HCT116 (cell line): ENCODE measurements around the gene ACBD7. TPM values are rescaled to one million over a fixed set of nuclear protein-coding genes. Genes with fewer than 3 reads are reported as not detected.
A peak's percentile ranks its signal among the peaks of the same experiment; 100 is the strongest.

ENCODE experiments used
- ATAC-seq: fragments of 200-7000 bp; cut with Tn5 transposase; 2 replicates; pipeline ENCODE4 v1.9.1; 2020; ENCODE audit warnings: mild to moderate bottlenecking, moderate library complexity
- BruUV-seq: library from RNA; stranded (reverse); fragments of 400-500 nt; replicated peaks from 2 replicates; lab custom pipeline; 2021; lab: Mats Ljungman, UMichigan
- CTCF ChIA-PET: fragments of 300-600 bp; sonication (Branson Sonifier 250); formaldehyde crosslinking; loops from one replicate; lab custom pipeline; 2021; ENCODE audit warnings: antibody characterized with exemption; lab: Charles Lee
- POLR2A ChIA-PET: fragments of 300-600, 350-600 bp; sonication (Branson Sonifier 250); formaldehyde crosslinking; loops from one replicate; lab custom pipeline; 2021; ENCODE audit warnings: antibody characterized with exemption; lab: Charles Lee
- RAD21 ChIA-PET, 2 experiments: fragments of 300-600 bp; sonication (Branson Sonifier 250); formaldehyde crosslinking; loops; one replicate each; lab custom pipeline; 2023; ENCODE audit warnings: low total read pairs in 2 of 2; ENCODE audit not compliant: uncharacterized antibody in 2 of 2, unreplicated experiment in 2 of 2, low non-redundant PET in 1 of 2; lab: Charles Lee
- DNase-seq: peaks from one replicate; pipeline ENCODE4 v3.0.0-alpha.2; 2010; ENCODE audit warnings: low read depth, low spot score
- H2AFZ ChIP-seq: fragments of 200-600 bp; shearing (Covaris generic), sonication (generic); 2 replicates; pipeline ENCODE4 v1.6.1; 2017; ENCODE audit warnings: low read depth, mixed run types, mixed read lengths, antibody characterized with exemption, low read length; ENCODE audit not compliant: poor library complexity, severe bottlenecking
- H3K27ac ChIP-seq: 2 replicates; pipeline ENCODE4 v1.5.1; 2012; ENCODE audit warnings: low read depth, low read length
- H3K27me3 ChIP-seq: fragments of 200-600 bp; sonication (generic); 2 replicates; pipeline ENCODE4 v1.6.1; 2016; ENCODE audit warnings: mixed run types, low read length, mixed read lengths; ENCODE audit not compliant: insufficient read depth
- H3K36me3 ChIP-seq, 2 experiments: fragments of 200-500 bp in 1 of 2; fragments of 200-600 bp in 1 of 2; sonication (Bioruptor generic) in 1 of 2; sonication (generic) in 1 of 2; 2 replicates each; pipeline versions ENCODE4 v1.5.1 to v1.6.1; 2014 to 2016; ENCODE audit warnings: low read length in 2 of 2, inconsistent platforms in 1 of 2, mixed read lengths in 1 of 2, mixed run types in 1 of 2; ENCODE audit not compliant: insufficient read depth in 2 of 2, control insufficient read depth in 1 of 2
- H3K4me1 ChIP-seq, 2 experiments: fragments of 200-600 bp in 1 of 2; sonication (generic) in 1 of 2; 2 replicates each; pipeline versions ENCODE4 v1.5.1 to v1.6.1; 2012 to 2017; ENCODE audit warnings: low read length in 2 of 2, inconsistent platforms in 1 of 2, mild to moderate bottlenecking in 1 of 2, mixed read lengths in 1 of 2, mixed run types in 1 of 2, moderate library complexity in 1 of 2; ENCODE audit not compliant: insufficient read depth in 2 of 2, control insufficient read depth in 1 of 2
- H3K4me2 ChIP-seq: fragments of 200-600 bp; sonication (generic); 2 replicates; pipeline ENCODE4 v1.6.1; 2017; ENCODE audit warnings: mixed run types, low read length, mixed read lengths
- H3K4me3 ChIP-seq, 2 experiments: fragments of 200-600 bp in 1 of 2; sonication (generic) in 1 of 2; replicated peaks in 1 of 2; 2 replicates each; pipeline ENCODE4 v1.5.1; 2011 to 2016; ENCODE audit warnings: low read length in 2 of 2, control low read depth in 1 of 2, low read depth in 1 of 2, mild to moderate bottlenecking in 1 of 2, mixed read lengths in 1 of 2, mixed run types in 1 of 2
- H3K79me2 ChIP-seq: fragments of 200-600 bp; sonication (generic); 2 replicates; pipeline ENCODE4 v1.6.1; 2017; ENCODE audit warnings: mild to moderate bottlenecking, mixed run types, low read length, moderate library complexity, mixed read lengths; ENCODE audit not compliant: insufficient read depth
- H3K9ac ChIP-seq: fragments of 200-600 bp; sonication (generic); 2 replicates; pipeline ENCODE4 v1.6.1; 2016; ENCODE audit warnings: low read length, mixed read lengths
- H3K9me2 ChIP-seq: fragments of 200-600 bp; sonication (generic), shearing (Covaris generic); 2 replicates; pipeline ENCODE4 v1.6.1; 2017; ENCODE audit warnings: mixed run types, mild to moderate bottlenecking, moderate library complexity; ENCODE audit not compliant: insufficient read depth
- H3K9me3 ChIP-seq, 2 experiments: fragments of 200-500 bp in 1 of 2; fragments of 200-600 bp in 1 of 2; sonication (Bioruptor generic) in 1 of 2; sonication (generic) in 1 of 2; 2 replicates each; pipeline ENCODE4 v1.6.1; 2014 to 2017; ENCODE audit warnings: low read length in 2 of 2, mixed read lengths in 2 of 2, inconsistent platforms in 1 of 2, low read depth in 1 of 2, mild to moderate bottlenecking in 1 of 2, mixed run types in 1 of 2, moderate library complexity in 1 of 2; ENCODE audit not compliant: control insufficient read depth in 1 of 2, insufficient read depth in 1 of 2
- H4K20me1 ChIP-seq: fragments of 200-600 bp; sonication (generic), shearing (Covaris generic); 2 replicates; pipeline ENCODE4 v1.6.1; 2017; ENCODE audit warnings: mixed run types, mild to moderate bottlenecking, moderate library complexity; ENCODE audit not compliant: insufficient read depth
- RAD21 ChIP-seq: IDR thresholded peaks from 2 replicates; pipeline ENCODE4 v1.6.1; 2012; ENCODE audit warnings: low read depth, mild to moderate bottlenecking
- SIN3A ChIP-seq: IDR thresholded peaks from 2 replicates; pipeline ENCODE4 v1.6.1; 2012; ENCODE audit warnings: low read depth
- intact Hi-C: fragments of 100-400 bp; cut with micrococcal nuclease; formaldehyde crosslinking; loops from 2 replicates; pipeline ENCODE4 v1.10.0; 2022
- total RNA-seq: library from RNA; stranded (reverse); gene quantifications from one replicate; pipeline ENCODE4 v1.2.1, GENCODE V29; 2021; ENCODE audit not compliant: unreplicated experiment
- TF ChIP-seq, protein P1 (sequence below): IDR thresholded peaks from 2 replicates; pipeline ENCODE4 v1.6.1; 2012
- TF ChIP-seq, protein P2 (sequence below), 3 experiments: fragments of 200-600 bp in 1 of 3; sonication (generic) in 1 of 3; IDR thresholded peaks in 2 of 3; conservative IDR thresholded peaks in 1 of 3; 2 replicates each; pipeline ENCODE4 v1.5.1; 2012 to 2017; ENCODE audit warnings: low read depth in 2 of 3, low read length in 2 of 3, antibody characterized with exemption in 1 of 3, borderline replicate concordance in 1 of 3, control low read depth in 1 of 3, mild to moderate bottlenecking in 1 of 3, mixed read lengths in 1 of 3, mixed run types in 1 of 3, moderate library complexity in 1 of 3; ENCODE audit not compliant: insufficient read depth in 1 of 3
- TF ChIP-seq, protein P3 (sequence below): IDR thresholded peaks from 2 replicates; pipeline ENCODE4 v1.6.1; 2012

ACBD7 gene
- total RNA-seq, 1 experiment from 2014 or later, result 3.3 TPM

DNA sequence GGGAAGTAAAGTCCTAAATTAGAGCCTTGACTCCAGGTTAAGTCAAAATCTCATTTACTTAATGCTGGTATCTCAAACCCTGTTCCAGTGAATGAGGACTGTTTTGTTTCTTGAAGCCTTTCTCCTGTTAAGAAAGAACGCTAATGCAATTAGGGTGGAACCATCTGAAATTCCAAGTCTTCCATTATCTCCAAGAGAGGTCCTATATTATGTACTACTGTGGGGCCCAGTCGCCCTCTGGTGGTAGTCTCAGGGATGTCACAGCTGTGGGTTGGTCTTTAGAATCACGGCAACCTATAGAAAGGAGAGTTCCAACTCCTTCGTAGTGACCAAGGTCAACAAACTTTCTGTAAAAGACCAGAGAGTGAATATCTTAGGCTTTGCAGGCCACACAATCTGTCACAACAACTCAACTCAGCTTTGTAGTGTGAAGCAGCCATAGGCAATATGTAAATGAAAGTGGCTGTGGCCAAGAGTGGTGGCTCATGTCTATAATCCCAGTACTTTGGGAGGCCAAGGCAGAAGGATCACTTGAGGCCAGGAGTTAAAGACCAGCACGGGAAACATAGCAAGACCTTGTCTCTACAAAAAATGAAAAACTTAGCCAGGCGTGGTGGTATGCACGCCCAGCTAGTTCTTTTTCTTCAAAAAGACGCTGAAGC lies 17.9 kb upstream of the ACBD7 start:
- no peak overlapping the region for H2AFZ ChIP-seq
- peak; percentile 50 for DNase-seq
- CTCF ChIA-PET, result interaction anchor here (1.0 to 1.7 kb wide), 11 partner anchors 41 to 569 kb away, joined by 3 to 9 read pairs (median 3); partner anchors contain the start of genes CDNF, DCLRE1C, HSPA14 and MEIG1
- H4K20me1 ChIP-seq, result no peaks in the 10 kb centered on the region
- H3K9ac ChIP-seq, result no peak overlapping the region
- TF ChIP-seq SIN3A (no peak), RAD21 (peak; percentile 92)
- TF ChIP-seq, protein P1, sequence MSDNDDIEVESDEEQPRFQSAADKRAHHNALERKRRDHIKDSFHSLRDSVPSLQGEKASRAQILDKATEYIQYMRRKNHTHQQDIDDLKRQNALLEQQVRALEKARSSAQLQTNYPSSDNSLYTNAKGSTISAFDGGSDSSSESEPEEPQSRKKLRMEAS, result no peak
- TF ChIP-seq, protein P2, sequence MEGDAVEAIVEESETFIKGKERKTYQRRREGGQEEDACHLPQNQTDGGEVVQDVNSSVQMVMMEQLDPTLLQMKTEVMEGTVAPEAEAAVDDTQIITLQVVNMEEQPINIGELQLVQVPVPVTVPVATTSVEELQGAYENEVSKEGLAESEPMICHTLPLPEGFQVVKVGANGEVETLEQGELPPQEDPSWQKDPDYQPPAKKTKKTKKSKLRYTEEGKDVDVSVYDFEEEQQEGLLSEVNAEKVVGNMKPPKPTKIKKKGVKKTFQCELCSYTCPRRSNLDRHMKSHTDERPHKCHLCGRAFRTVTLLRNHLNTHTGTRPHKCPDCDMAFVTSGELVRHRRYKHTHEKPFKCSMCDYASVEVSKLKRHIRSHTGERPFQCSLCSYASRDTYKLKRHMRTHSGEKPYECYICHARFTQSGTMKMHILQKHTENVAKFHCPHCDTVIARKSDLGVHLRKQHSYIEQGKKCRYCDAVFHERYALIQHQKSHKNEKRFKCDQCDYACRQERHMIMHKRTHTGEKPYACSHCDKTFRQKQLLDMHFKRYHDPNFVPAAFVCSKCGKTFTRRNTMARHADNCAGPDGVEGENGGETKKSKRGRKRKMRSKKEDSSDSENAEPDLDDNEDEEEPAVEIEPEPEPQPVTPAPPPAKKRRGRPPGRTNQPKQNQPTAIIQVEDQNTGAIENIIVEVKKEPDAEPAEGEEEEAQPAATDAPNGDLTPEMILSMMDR (IDR thresholded peaks at IDR 0.05 in 2 of 3, conservative IDR thresholded peaks at IDR 0.05 in 1 of 3; ENCODE audit: borderline replicate concordance in 1 of 3, insufficient read depth in 1 of 3, low read depth in 2 of 3, low read length in 2 of 3), result peak; percentile 84 to 99 (median 96)
- TF ChIP-seq, protein P3, sequence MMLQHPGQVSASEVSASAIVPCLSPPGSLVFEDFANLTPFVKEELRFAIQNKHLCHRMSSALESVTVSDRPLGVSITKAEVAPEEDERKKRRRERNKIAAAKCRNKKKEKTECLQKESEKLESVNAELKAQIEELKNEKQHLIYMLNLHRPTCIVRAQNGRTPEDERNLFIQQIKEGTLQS, result no peak
- TF ChIP-seq, all 23 proteins: peak for 2
- no peaks in the 10 kb centered on the region for H3K9me3 ChIP-seq
- no TSS peak for BruUV-seq
- POLR2A ChIA-PET, result no interaction called here
- no peak overlapping the region for H3K4me3 ChIP-seq
- RAD21 ChIA-PET, result no interaction called here
- H3K27me3 ChIP-seq, result no peaks in the 10 kb centered on the region
- no peak overlapping the region for H3K4me2 ChIP-seq
- H3K79me2 ChIP-seq, result peaks cover 25% of the 10 kb centered on the region
- intact Hi-C loops, result loop anchor here (1.0 to 5.0 kb wide), 6 partner anchors 115 to 608 kb away; partner anchors contain the start of genes CDNF, DCLRE1C, HSPA14 and MSANTD7
- peak; percentile 99 for ATAC-seq
- no peak overlapping the region for H3K27ac ChIP-seq
- H3K4me1 ChIP-seq, result no peaks in the 10 kb centered on the region
- H3K9me2 ChIP-seq, result no peaks in the 10 kb centered on the region
- H3K36me3 ChIP-seq, result peaks cover 26 to 32% of the 10 kb centered on the region in 2 experiments; a peak in 3 of 4 replicates
